SK-N-SH treated with all-trans-retinoic acid at 6 μM for 48 hours (cell line): ENCODE results near the gene ULK4.

Experiments
- ATAC-seq: fragments of 200-7000 bp; cut with Tn5 transposase; 3 replicates; pipeline ENCODE4 v1.9.1; 2020; ENCODE audit warnings: mild to moderate bottlenecking, moderate library complexity
- ARNTL ChIP-seq: fragments of 450-650 bp; formaldehyde crosslinking; IDR thresholded peaks from 2 replicates; pipeline ENCODE4 v1.5.0; 2020; ENCODE audit warnings: low read depth, mild to moderate bottlenecking, moderate library complexity, borderline replicate concordance
- BACH2 ChIP-seq: fragments of 250-450 bp; sonication (Bioruptor Pico); IDR thresholded peaks from 2 replicates; pipeline ENCODE4 v1.9.0; 2021; ENCODE audit warnings: mild to moderate bottlenecking, borderline replicate concordance
- CSDC2 ChIP-seq: fragments of 250-450 bp; sonication (Bioruptor Pico); IDR thresholded peaks from 2 replicates; pipeline ENCODE4 v1.5.0; 2020; ENCODE audit warnings: mild to moderate bottlenecking, moderate library complexity
- ESRRG ChIP-seq: fragments of 250-450 bp; sonication (Bioruptor Pico); IDR thresholded peaks from 2 replicates; pipeline ENCODE4 v1.6.1; 2021; ENCODE audit warnings: mild to moderate bottlenecking
- GLIS3 ChIP-seq: fragments of 250-450 bp; sonication (Bioruptor Pico); IDR thresholded peaks from 2 replicates; pipeline ENCODE4 v1.5.0; 2020; ENCODE audit warnings: mild to moderate bottlenecking, moderate library complexity
- ISL1 ChIP-seq: fragments of 250-450 bp; sonication (Bioruptor Pico); IDR thresholded peaks from 2 replicates; pipeline ENCODE4 v2.1.2; 2022; ENCODE audit warnings: mild to moderate bottlenecking, moderate library complexity
- OSR1 ChIP-seq: fragments of 250-450 bp; sonication (Bioruptor Pico); IDR thresholded peaks from 2 replicates; pipeline ENCODE4 v1.8.0; 2022; ENCODE audit warnings: moderate library complexity, mild to moderate bottlenecking, inconsistent platforms
- PATZ1 ChIP-seq: fragments of 250-450 bp; sonication (Bioruptor Pico); IDR thresholded peaks from 2 replicates; pipeline ENCODE4 v1.8.0; 2020; ENCODE audit warnings: mild to moderate bottlenecking, moderate library complexity, borderline replicate concordance
- PPARA ChIP-seq: fragments of 250-450 bp; sonication (Bioruptor Pico); IDR thresholded peaks from 2 replicates; pipeline ENCODE4 v1.5.0; 2020; ENCODE audit warnings: mild to moderate bottlenecking, borderline replicate concordance
- RARB ChIP-seq: fragments of 250-450 bp; sonication (Bioruptor Pico); IDR thresholded peaks from 2 replicates; pipeline ENCODE4 v1.8.0; 2021; ENCODE audit warnings: mild to moderate bottlenecking, moderate library complexity
- SNAI2 ChIP-seq: fragments of 250-450 bp; sonication (Bioruptor Pico); IDR thresholded peaks from 2 replicates; pipeline ENCODE4 v1.5.0; 2020; ENCODE audit warnings: mild to moderate bottlenecking, moderate library complexity
- TCF4 ChIP-seq: fragments of 250-450 bp; sonication (Bioruptor Pico); IDR thresholded peaks from 2 replicates; pipeline ENCODE4 v1.8.0; 2021; ENCODE audit warnings: mild to moderate bottlenecking, moderate library complexity, borderline replicate concordance
- TOX ChIP-seq: fragments of 250-450 bp; sonication (Bioruptor Pico); IDR thresholded peaks from 2 replicates; pipeline ENCODE4 v1.8.0; 2021; ENCODE audit warnings: mild to moderate bottlenecking, moderate library complexity, borderline replicate concordance
- TSHZ2 ChIP-seq: fragments of 250-450 bp; sonication (Bioruptor Pico); IDR thresholded peaks from 2 replicates; pipeline ENCODE4 v1.5.0; 2020; ENCODE audit warnings: mild to moderate bottlenecking, moderate library complexity
- ZC3H10 ChIP-seq: fragments of 250-450 bp; sonication (Bioruptor Pico); IDR thresholded peaks from 2 replicates; pipeline ENCODE4 v1.5.1; 2021; ENCODE audit warnings: mild to moderate bottlenecking, moderate library complexity
- ZFP3 ChIP-seq: fragments of 250-450 bp; sonication (Bioruptor Pico); IDR thresholded peaks from 2 replicates; pipeline ENCODE4 v1.5.0; 2020; ENCODE audit warnings: mild to moderate bottlenecking, moderate library complexity
- ZFP30 ChIP-seq: fragments of 450-650 bp; formaldehyde crosslinking; IDR thresholded peaks from 2 replicates; pipeline ENCODE4 v1.5.0; 2022; ENCODE audit warnings: mild to moderate bottlenecking, moderate library complexity
- ZNF70 ChIP-seq: fragments of 450-650 bp; formaldehyde crosslinking; IDR thresholded peaks from 2 replicates; pipeline ENCODE4 v1.5.0; 2020; ENCODE audit warnings: mild to moderate bottlenecking, moderate library complexity
- ZNF8 ChIP-seq: fragments of 450-650 bp; formaldehyde crosslinking; IDR thresholded peaks from 2 replicates; pipeline ENCODE4 v1.5.0; 2020; ENCODE audit warnings: mild to moderate bottlenecking, moderate library complexity
- TF ChIP-seq, protein P1 (sequence below): fragments of 250-450 bp; sonication (Bioruptor Pico); IDR thresholded peaks from 2 replicates; pipeline ENCODE4 v1.5.1; 2021; ENCODE audit warnings: mild to moderate bottlenecking, moderate library complexity

The ULK4 gene

GRCh38 chr3:41204369-41204768 lies 757.5 kb downstream of the ULK4 start:
- no peak for TF ChIP-seq TSHZ2 (CRISPR knock-in tag)
- no peak for TF ChIP-seq BACH2
- no peak for TF ChIP-seq ZFP3 (CRISPR knock-in tag)
- TF ChIP-seq ARNTL (CRISPR knock-in tag) = no peak
- TF ChIP-seq OSR1 (CRISPR knock-in tag) = no peak
- TF ChIP-seq ZC3H10 (CRISPR knock-in tag) = no peak
- TF ChIP-seq PPARA (CRISPR knock-in tag) = no peak
- ATAC-seq = no peak

DNA sequence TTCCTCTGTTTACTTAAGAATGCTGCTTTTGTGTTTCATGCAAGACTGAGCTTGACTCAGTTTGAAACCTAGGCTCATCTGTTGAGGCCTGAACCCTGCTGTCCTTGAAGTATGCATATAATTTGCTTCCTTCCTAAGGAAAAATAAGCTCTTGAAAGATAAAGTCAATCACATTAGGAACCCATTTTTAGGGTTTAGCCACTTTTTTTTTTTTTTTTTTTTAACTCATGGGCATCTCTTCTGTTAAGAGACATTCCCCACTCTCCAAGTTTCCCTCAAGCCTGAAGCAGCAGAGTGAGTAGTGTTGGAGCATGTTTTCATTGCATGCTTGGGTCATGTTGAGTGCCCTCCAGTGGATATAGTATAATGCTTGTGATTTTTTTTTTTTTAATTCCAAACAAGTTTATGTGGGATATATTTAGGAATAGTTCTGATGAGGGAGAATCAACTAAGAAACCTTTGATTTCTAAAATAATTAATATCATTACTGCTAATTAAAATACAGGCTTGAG lies 759.0 kb downstream of the ULK4 start:
- TF ChIP-seq TSHZ2 (CRISPR knock-in tag) (no peak), TCF4 (CRISPR knock-in tag) (no peak), PPARA (CRISPR knock-in tag) (no peak), ZFP3 (CRISPR knock-in tag) (no peak), RARB (no peak), ZNF8 (CRISPR knock-in tag) (no peak), PATZ1 (CRISPR knock-in tag) (no peak), GLIS3 (no peak), ZFP30 (CRISPR knock-in tag) (no peak), TOX (CRISPR knock-in tag) (no peak), ZNF70 (CRISPR knock-in tag) (no peak), SNAI2 (CRISPR knock-in tag) (no peak), ISL1 (no peak), ZC3H10 (CRISPR knock-in tag) (no peak), ESRRG (no peak), CSDC2 (CRISPR knock-in tag) (no peak), OSR1 (CRISPR knock-in tag) (no peak)
- TF ChIP-seq, protein P1, sequence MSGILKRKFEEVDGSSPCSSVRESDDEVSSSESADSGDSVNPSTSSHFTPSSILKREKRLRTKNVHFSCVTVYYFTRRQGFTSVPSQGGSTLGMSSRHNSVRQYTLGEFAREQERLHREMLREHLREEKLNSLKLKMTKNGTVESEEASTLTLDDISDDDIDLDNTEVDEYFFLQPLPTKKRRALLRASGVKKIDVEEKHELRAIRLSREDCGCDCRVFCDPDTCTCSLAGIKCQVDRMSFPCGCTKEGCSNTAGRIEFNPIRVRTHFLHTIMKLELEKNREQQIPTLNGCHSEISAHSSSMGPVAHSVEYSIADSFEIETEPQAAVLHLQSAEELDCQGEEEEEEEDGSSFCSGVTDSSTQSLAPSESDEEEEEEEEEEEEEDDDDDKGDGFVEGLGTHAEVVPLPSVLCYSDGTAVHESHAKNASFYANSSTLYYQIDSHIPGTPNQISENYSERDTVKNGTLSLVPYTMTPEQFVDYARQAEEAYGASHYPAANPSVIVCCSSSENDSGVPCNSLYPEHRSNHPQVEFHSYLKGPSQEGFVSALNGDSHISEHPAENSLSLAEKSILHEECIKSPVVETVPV (CRISPR knock-in tag) = no peak
- ATAC-seq = peak; percentile 49

DNA sequence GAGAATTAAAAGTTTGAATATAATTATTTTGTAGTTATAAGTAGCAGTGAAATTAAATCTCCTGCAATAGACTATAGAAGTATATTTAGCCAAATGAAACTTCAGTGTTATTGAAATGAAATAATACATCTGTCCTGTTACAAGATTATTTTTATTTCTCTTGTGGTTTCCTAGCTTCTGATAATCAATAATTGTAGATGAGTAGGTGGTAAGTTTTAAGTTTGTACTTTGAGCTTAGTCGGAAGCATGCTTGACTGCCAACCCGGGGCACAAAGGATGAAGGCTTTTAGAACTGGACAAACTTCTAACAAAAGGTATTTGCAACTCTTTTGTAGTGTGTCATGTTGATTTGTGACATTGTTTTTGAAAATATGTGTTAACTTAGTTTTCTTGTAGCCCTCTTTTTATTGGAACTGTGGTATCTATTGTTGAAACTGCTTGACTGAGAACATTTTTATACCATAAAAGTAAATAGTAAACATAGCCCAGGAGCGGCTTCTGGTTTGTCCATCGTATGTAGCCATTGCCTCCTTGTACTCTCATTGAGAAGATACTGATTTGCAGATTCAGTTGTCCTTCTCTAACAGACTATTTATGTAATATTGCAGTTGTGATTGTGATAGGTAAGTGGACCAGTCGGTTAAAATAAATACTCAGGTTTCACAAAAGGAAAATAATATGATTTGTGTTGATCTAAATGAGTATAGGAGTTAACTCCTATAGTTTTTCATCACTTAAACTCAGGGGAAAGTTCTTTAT lies 759.6 kb downstream of the ULK4 start:
- no peak for TF ChIP-seq SNAI2 (CRISPR knock-in tag)
- TF ChIP-seq CSDC2 (CRISPR knock-in tag) = no peak
- no peak for TF ChIP-seq ZC3H10 (CRISPR knock-in tag)
- no peak for TF ChIP-seq TOX (CRISPR knock-in tag)

More for the DNA sequence above, 759.6 kb downstream of the ULK4 start:
- ATAC-seq = no peak
